Neural cell (in vitro differentiated cells): ENCODE results near the gene ADTRP. TPM values are rescaled to one million over a fixed set of nuclear protein-coding genes. Genes with fewer than 3 reads are reported as not detected.

Experiments used
- H2AFZ ChIP-seq: fragments of 200-600, 300-800 bp; sonication (generic), shearing (Covaris generic); 2 replicates; pipeline ENCODE4 v1.6.0; 2014; ENCODE audit warnings: low read depth, mild to moderate bottlenecking, antibody characterized with exemption, low read length, moderate library complexity
- H3F3A ChIP-seq: fragments of 200-600 bp; shearing (Covaris generic); 2 replicates; pipeline ENCODE4 v1.6.1; 2016; ENCODE audit warnings: mild to moderate bottlenecking, moderate library complexity, mixed read lengths, antibody characterized with exemption, low read length; ENCODE audit not compliant: insufficient read depth, poor library complexity, severe bottlenecking
- H3K27ac ChIP-seq: fragments of 200-600, 300-800 bp; sonication (generic), shearing (Covaris generic); 2 replicates; pipeline ENCODE4 v1.5.1; 2014; ENCODE audit warnings: mild to moderate bottlenecking, low read length, moderate library complexity
- H3K27me3 ChIP-seq: fragments of 300-800, 200-600 bp; sonication (generic), shearing (Covaris generic); 2 replicates; pipeline ENCODE4 v1.6.0; 2014; ENCODE audit warnings: mild to moderate bottlenecking, low read depth, low read length, moderate library complexity; ENCODE audit not compliant: insufficient read depth
- H3K36me3 ChIP-seq: fragments of 300-800, 200-600 bp; sonication (generic), shearing (Covaris generic); 2 replicates; pipeline ENCODE4 v1.5.1; 2014; ENCODE audit warnings: mild to moderate bottlenecking, antibody characterized with exemption, low read length, moderate library complexity; ENCODE audit not compliant: insufficient read depth
- H3K4me2 ChIP-seq: fragments of 300-800, 200-600 bp; sonication (generic), shearing (Covaris generic); 2 replicates; pipeline ENCODE4 v1.6.0; 2014; ENCODE audit warnings: mild to moderate bottlenecking, low read length
- H3K4me3 ChIP-seq: fragments of 300-800, 200-600 bp; sonication (generic), shearing (Covaris generic); 2 replicates; pipeline ENCODE4 v1.5.1; 2014; ENCODE audit warnings: mild to moderate bottlenecking, low read length, moderate library complexity
- H3K79me2 ChIP-seq: fragments of 200-600 bp; shearing (Covaris generic); replicated peaks from 2 replicates; pipeline ENCODE4 v1.6.0; 2014; ENCODE audit warnings: mild to moderate bottlenecking, low read length, moderate library complexity; ENCODE audit not compliant: insufficient read depth
- H3K9ac ChIP-seq: fragments of 300-800, 200-600 bp; sonication (generic), shearing (Covaris generic); 2 replicates; pipeline ENCODE4 v1.6.1; 2016; ENCODE audit warnings: mild to moderate bottlenecking, low read length, mixed read lengths
- H3K9me2 ChIP-seq: fragments of 200-600 bp; shearing (Covaris generic); 2 replicates; pipeline ENCODE4 v1.6.1; 2016; ENCODE audit warnings: mild to moderate bottlenecking, low read length, mixed read lengths; ENCODE audit not compliant: insufficient read depth
- H3K9me3 ChIP-seq: fragments of 200-600, 300-800 bp; sonication (generic), shearing (Covaris generic); 2 replicates; pipeline ENCODE4 v1.6.1; 2016; ENCODE audit warnings: mild to moderate bottlenecking, mixed run types, low read length, moderate library complexity, mixed read lengths
- H4K20me1 ChIP-seq: fragments of 200-600 bp; shearing (Covaris generic); 2 replicates; pipeline ENCODE4 v1.6.1; 2016; ENCODE audit warnings: mild to moderate bottlenecking, mixed run types; ENCODE audit not compliant: insufficient read depth
- EP300 ChIP-seq: fragments of 450-650 bp; conservative IDR thresholded peaks from 2 replicates; pipeline ENCODE4 v1.6.1; 2014; ENCODE audit warnings: antibody characterized with exemption, mild to moderate bottlenecking, moderate library complexity; ENCODE audit not compliant: poor library complexity, severe bottlenecking
- EZH2 ChIP-seq: fragments of 200-600, 300-800 bp; shearing (Covaris generic), sonication (generic); IDR thresholded peaks from 2 replicates; pipeline ENCODE4 v1.6.1; 2014; ENCODE audit warnings: antibody characterized with exemption, low read length, borderline replicate concordance, mild to moderate bottlenecking; ENCODE audit not compliant: insufficient read depth, poor library complexity, severe bottlenecking
- MXI1 ChIP-seq: fragments of 450-650 bp; conservative IDR thresholded peaks from 2 replicates; pipeline ENCODE4 v1.6.1; 2014; ENCODE audit warnings: antibody characterized with exemption, mild to moderate bottlenecking; ENCODE audit not compliant: poor library complexity, severe bottlenecking
- POLR2AphosphoS5 ChIP-seq: IDR thresholded peaks from 2 replicates; pipeline ENCODE4 v1.6.1; 2012
- RAD21 ChIP-seq: fragments of 450-650 bp; conservative IDR thresholded peaks from 2 replicates; pipeline ENCODE4 v1.6.1; 2014; ENCODE audit warnings: antibody characterized with exemption, mild to moderate bottlenecking, moderate library complexity
- REST ChIP-seq: IDR thresholded peaks from 2 replicates; pipeline ENCODE4 v1.6.1; 2012; ENCODE audit warnings: borderline replicate concordance
- SMC3 ChIP-seq: fragments of 450-650 bp; conservative IDR thresholded peaks from 2 replicates; pipeline ENCODE4 v1.6.1; 2014; ENCODE audit warnings: antibody characterized with exemption, mild to moderate bottlenecking, moderate library complexity; ENCODE audit not compliant: poor library complexity
- TAF1 ChIP-seq: IDR thresholded peaks from 2 replicates; pipeline ENCODE4 v1.6.1; 2012; ENCODE audit warnings: low read depth
- polyA plus RNA-seq: library from polyadenylated mRNA; depleted of rRNA; stranded (reverse); fragments of >200 nt; gene quantifications from 2 replicates; pipeline ENCODE4 v1.2.3, GENCODE V29; 2014
- TF ChIP-seq, protein P1 (sequence below): fragments of 450-650 bp; IDR thresholded peaks from 2 replicates; pipeline ENCODE4 v1.5.1; 2014; ENCODE audit warnings: antibody characterized with exemption, mild to moderate bottlenecking, moderate library complexity; ENCODE audit not compliant: poor library complexity, severe bottlenecking

The ADTRP gene
- polyA plus RNA-seq, 1 donor from 2014 or later: not detected

- Histone ChIP-seq H3K27ac (no peak overlapping the region), H3K36me3 (no peaks in the 10 kb centered on the region), H3K9ac (no peak overlapping the region), H3K27me3 (peaks cover 9% of the 10 kb centered on the region), H3K79me2 (no peaks in the 10 kb centered on the region), H3F3A (no peaks in the 10 kb centered on the region), H4K20me1 (no peaks in the 10 kb centered on the region), H2AFZ (no peak overlapping the region), H3K4me3 (no peak overlapping the region), H3K9me3 (no peaks in the 10 kb centered on the region), H3K9me2 (no peaks in the 10 kb centered on the region), H3K4me2 (no peak overlapping the region)
- TF ChIP-seq SMC3: no peak
- no peak for TF ChIP-seq EP300
- no peak for TF ChIP-seq RAD21
- no peak for TF ChIP-seq POLR2AphosphoS5
- no peak for TF ChIP-seq EZH2
- TF ChIP-seq REST: no peak
- no peak for TF ChIP-seq MXI1
- TF ChIP-seq TAF1: no peak
- TF ChIP-seq, protein P1, sequence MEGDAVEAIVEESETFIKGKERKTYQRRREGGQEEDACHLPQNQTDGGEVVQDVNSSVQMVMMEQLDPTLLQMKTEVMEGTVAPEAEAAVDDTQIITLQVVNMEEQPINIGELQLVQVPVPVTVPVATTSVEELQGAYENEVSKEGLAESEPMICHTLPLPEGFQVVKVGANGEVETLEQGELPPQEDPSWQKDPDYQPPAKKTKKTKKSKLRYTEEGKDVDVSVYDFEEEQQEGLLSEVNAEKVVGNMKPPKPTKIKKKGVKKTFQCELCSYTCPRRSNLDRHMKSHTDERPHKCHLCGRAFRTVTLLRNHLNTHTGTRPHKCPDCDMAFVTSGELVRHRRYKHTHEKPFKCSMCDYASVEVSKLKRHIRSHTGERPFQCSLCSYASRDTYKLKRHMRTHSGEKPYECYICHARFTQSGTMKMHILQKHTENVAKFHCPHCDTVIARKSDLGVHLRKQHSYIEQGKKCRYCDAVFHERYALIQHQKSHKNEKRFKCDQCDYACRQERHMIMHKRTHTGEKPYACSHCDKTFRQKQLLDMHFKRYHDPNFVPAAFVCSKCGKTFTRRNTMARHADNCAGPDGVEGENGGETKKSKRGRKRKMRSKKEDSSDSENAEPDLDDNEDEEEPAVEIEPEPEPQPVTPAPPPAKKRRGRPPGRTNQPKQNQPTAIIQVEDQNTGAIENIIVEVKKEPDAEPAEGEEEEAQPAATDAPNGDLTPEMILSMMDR: no peak
Observed at GRCh38 chr6:11780097-11780428, 1.5 kb upstream of the ADTRP start.

GRCh38 chr6:11779329-11780096 lies 910 bp upstream of the ADTRP start:
- no peak overlapping the region for H3K27ac ChIP-seq
- H3K9me2 ChIP-seq: no peaks in the 10 kb centered on the region
- no peak overlapping the region for H3K4me3 ChIP-seq
- no peaks in the 10 kb centered on the region for H3K9me3 ChIP-seq
- H2AFZ ChIP-seq: no peak overlapping the region
- no peaks in the 10 kb centered on the region for H4K20me1 ChIP-seq
- no peaks in the 10 kb centered on the region for H3F3A ChIP-seq
- H3K36me3 ChIP-seq: no peaks in the 10 kb centered on the region
- no peaks in the 10 kb centered on the region for H3K79me2 ChIP-seq
- H3K27me3 ChIP-seq: peaks cover 9% of the 10 kb centered on the region
- TF ChIP-seq TAF1 (no peak), EZH2 (no peak), MXI1 (no peak), EP300 (no peak), SMC3 (no peak), RAD21 (no peak), REST (no peak), POLR2AphosphoS5 (no peak)
- TF ChIP-seq, protein P1: no peak
- H3K9ac ChIP-seq: no peak overlapping the region
- H3K4me2 ChIP-seq: no peak overlapping the region
